DND-41 (cell line): Measurements from ENCODE around the gene ZNRF2.
A peak's percentile ranks its signal among the peaks of the same experiment; 100 is the strongest.

Experiments used
- ATAC-seq: fragments of 200-7000 bp; cut with Tn5 transposase; 3 replicates; pipeline ENCODE4 v1.9.1; 2021; ENCODE audit warnings: low read depth; ENCODE audit not compliant: insufficient read depth
- DNase-seq: peaks from one replicate; pipeline ENCODE4 v3.0.0-alpha.2; 2020
- H2AFZ ChIP-seq: 2 replicates; pipeline ENCODE4 v1.6.0; 2012; ENCODE audit warnings: low read depth, low read length
- H3K27ac ChIP-seq: 2 replicates; pipeline ENCODE4 v1.5.1; 2012; ENCODE audit warnings: low read length, inconsistent platforms
- H3K27me3 ChIP-seq: fragments of 200-600 bp; sonication (generic); 2 replicates; pipeline ENCODE4 v1.6.0; 2012; ENCODE audit warnings: low read length, mild to moderate bottlenecking, inconsistent platforms; ENCODE audit not compliant: insufficient read depth, poor library complexity
- H3K36me3 ChIP-seq: 2 replicates; pipeline ENCODE4 v1.5.1; 2012; ENCODE audit warnings: low read length, inconsistent platforms; ENCODE audit not compliant: insufficient read depth
- H3K4me1 ChIP-seq: 2 replicates; pipeline ENCODE4 v1.5.1; 2012; ENCODE audit warnings: mild to moderate bottlenecking, low read length; ENCODE audit not compliant: insufficient read depth
- H3K4me2 ChIP-seq: 2 replicates; pipeline ENCODE4 v1.6.0; 2012; ENCODE audit warnings: mild to moderate bottlenecking, moderate library complexity, low read length, inconsistent platforms; ENCODE audit not compliant: insufficient read depth
- H3K4me3 ChIP-seq, 2 experiments: fragments of 200-600 bp in 1 of 2; shearing (Covaris generic) in 1 of 2; 2 replicates each; pipeline ENCODE4 v1.5.1; 2012 to 2016; ENCODE audit warnings: inconsistent platforms in 2 of 2, low read length in 2 of 2, mild to moderate bottlenecking in 2 of 2, low read depth in 1 of 2, moderate library complexity in 1 of 2
- H3K79me2 ChIP-seq: 2 replicates; pipeline ENCODE4 v1.6.0; 2012; ENCODE audit warnings: low read length, inconsistent platforms; ENCODE audit not compliant: insufficient read depth
- H3K9ac ChIP-seq: 2 replicates; pipeline ENCODE4 v1.6.0; 2012; ENCODE audit warnings: low read depth, mild to moderate bottlenecking, inconsistent platforms, low read length, moderate library complexity
- H3K9me3 ChIP-seq: 2 replicates; pipeline ENCODE4 v1.5.1; 2012; ENCODE audit warnings: low read length, moderate library complexity, mild to moderate bottlenecking, inconsistent platforms; ENCODE audit not compliant: insufficient read depth, severe bottlenecking
- H4K20me1 ChIP-seq: 2 replicates; pipeline ENCODE4 v1.6.0; 2012; ENCODE audit warnings: low read length; ENCODE audit not compliant: insufficient read depth
- EZH2 ChIP-seq: IDR thresholded peaks from 3 replicates; pipeline ENCODE4 v1.6.1; 2012; ENCODE audit warnings: borderline replicate concordance, low read depth, mild to moderate bottlenecking, moderate library complexity, low read length, inconsistent platforms; ENCODE audit not compliant: severe bottlenecking
- TF ChIP-seq, protein P1 (sequence below): IDR thresholded peaks from 2 replicates; pipeline ENCODE4 v1.5.1; 2012; ENCODE audit warnings: borderline replicate concordance, low read length, moderate library complexity, mild to moderate bottlenecking; ENCODE audit not compliant: poor library complexity, severe bottlenecking; ENCODE audit errors: extremely low read depth

Gene ZNRF2

DNA sequence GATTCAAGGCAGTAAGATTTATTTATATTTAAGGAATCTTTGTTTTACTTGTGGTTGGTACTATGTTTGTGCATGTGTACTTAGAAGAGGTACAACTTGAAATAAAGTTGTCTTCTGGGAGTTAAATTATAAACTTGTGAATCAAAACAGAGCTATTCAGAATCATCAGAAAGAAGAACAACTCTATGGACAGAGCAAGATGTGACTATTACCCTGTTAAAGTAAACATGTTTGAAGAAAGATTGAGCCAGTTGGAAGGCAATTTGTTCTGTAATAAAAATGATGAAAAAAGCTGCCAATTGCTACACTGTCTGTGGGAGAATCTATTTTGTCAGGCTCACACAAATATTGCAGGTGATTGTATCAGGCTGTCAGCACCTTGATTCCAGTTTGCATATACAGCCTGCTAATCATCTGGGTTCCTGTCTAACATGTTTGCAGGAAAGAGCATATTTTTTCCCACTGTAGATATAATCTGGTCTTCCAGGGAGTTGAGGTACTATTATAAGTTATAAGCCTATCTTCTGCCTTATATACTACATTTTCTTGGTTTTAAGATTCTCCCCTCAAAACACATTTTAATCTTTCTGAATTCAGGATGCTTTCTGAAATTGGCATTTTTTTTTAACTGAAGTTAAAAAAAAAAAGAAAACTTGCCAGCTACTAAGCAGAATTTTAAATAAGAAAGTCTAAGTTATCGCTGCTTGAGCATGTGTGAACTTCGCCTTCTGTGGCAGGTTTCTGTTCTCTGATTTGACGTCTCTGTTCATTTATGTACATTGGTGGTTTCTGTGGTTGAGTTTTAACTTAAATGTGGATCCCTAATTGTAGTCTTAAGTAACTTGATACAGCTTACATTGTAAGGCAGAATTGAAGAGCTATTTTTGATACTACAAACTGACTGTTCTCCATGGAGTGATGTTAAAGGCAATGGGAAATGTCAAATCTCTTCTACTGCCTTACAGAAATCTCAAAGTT, 46.0 kb downstream of the ZNRF2 start:
- peak; percentile 97 for ATAC-seq
- Histone ChIP-seq H3K9ac (peak overlapping the region; percentile 27), H3K79me2 (peaks cover 92% of the 10 kb centered on the region), H3K4me3 (peak overlapping the region in 1 of 2 experiments; percentile 33; a peak in 1 of 4 replicates), H3K36me3 (peaks cover 5% of the 10 kb centered on the region; the same call in 1 of the 2 replicates), H3K27ac (peak overlapping the region; percentile 63), H3K4me1 (peaks cover 38% of the 10 kb centered on the region), H3K27me3 (no peaks in the 10 kb centered on the region), H3K4me2 (peak overlapping the region; percentile 60), H3K9me3 (no peaks in the 10 kb centered on the region), H4K20me1 (peaks cover 61% of the 10 kb centered on the region), H2AFZ (no peak overlapping the region)
- TF ChIP-seq, protein P1, sequence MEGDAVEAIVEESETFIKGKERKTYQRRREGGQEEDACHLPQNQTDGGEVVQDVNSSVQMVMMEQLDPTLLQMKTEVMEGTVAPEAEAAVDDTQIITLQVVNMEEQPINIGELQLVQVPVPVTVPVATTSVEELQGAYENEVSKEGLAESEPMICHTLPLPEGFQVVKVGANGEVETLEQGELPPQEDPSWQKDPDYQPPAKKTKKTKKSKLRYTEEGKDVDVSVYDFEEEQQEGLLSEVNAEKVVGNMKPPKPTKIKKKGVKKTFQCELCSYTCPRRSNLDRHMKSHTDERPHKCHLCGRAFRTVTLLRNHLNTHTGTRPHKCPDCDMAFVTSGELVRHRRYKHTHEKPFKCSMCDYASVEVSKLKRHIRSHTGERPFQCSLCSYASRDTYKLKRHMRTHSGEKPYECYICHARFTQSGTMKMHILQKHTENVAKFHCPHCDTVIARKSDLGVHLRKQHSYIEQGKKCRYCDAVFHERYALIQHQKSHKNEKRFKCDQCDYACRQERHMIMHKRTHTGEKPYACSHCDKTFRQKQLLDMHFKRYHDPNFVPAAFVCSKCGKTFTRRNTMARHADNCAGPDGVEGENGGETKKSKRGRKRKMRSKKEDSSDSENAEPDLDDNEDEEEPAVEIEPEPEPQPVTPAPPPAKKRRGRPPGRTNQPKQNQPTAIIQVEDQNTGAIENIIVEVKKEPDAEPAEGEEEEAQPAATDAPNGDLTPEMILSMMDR, result no peak
- TF ChIP-seq EZH2, result no peak
- DNase-seq, result peak; percentile 51

DNA sequence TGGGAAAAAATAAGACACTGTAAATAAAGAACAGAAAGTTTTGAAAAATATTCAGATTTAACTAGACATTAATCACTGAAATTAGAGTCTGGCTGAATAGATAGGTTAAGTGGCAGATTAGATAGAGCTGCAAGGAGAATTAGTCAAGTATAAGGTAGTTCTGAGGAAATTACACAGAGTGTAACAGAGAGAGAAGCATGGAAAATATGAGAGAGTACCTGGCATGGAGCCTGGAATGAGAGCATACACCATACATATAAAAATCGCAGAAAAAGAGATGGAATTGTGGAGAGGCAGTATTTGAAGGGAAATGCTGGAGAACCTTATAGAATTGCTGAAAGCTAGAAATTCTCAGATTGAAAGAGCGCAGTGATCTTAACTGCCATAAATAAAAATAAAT, 46.9 kb downstream of the ZNRF2 start:
- Histone ChIP-seq H2AFZ (no peak overlapping the region), H3K4me2 (no peak overlapping the region), H3K79me2 (peaks cover 92% of the 10 kb centered on the region), H3K9me3 (no peaks in the 10 kb centered on the region), H4K20me1 (peaks cover 66% of the 10 kb centered on the region), H3K4me3 (no peak overlapping the region), H3K27ac (no peak overlapping the region), H3K4me1 (peaks cover 38% of the 10 kb centered on the region), H3K36me3 (peaks cover under 1% of the 10 kb centered on the region; the same call in 1 of the 2 replicates), H3K27me3 (no peaks in the 10 kb centered on the region), H3K9ac (no peak overlapping the region)
- TF ChIP-seq EZH2, result no peak
- TF ChIP-seq, protein P1, result no peak
- DNase-seq (no peak), ATAC-seq (no peak)

DNA sequence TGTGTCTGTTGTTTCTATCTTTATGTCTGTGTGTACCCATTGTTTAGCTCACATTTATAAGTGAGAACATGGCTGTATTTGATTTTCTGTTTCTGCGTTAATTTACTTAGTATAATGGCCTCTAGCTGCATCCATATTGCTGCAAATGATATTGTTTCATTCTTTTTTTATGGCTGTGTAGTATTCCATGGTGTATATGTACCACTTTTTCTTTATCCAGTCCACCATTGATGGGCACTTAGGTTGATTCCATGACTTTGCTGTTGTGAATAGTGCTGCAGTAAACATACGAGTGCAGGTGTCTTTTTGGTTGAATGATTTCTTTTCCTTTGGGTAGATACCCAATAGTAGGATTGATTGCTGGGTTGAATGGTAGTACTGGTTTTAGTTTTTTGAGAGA, 48.2 kb downstream of the ZNRF2 start:
- no peak for TF ChIP-seq EZH2
- TF ChIP-seq, protein P1, result no peak
- H3K79me2 ChIP-seq, result peaks cover 94% of the 10 kb centered on the region
- H3K36me3 ChIP-seq, result no peaks in the 10 kb centered on the region

More for the DNA sequence above, 48.2 kb downstream of the ZNRF2 start:
- no peak overlapping the region for H3K27ac ChIP-seq
- no peak overlapping the region for H3K4me3 ChIP-seq
- no peak for ATAC-seq
- no peak overlapping the region for H3K9ac ChIP-seq
- DNase-seq, result no peak
- no peak overlapping the region for H3K4me2 ChIP-seq
- H4K20me1 ChIP-seq, result peaks cover 72% of the 10 kb centered on the region
- no peak overlapping the region for H2AFZ ChIP-seq
- peaks cover 38% of the 10 kb centered on the region for H3K4me1 ChIP-seq
- H3K27me3 ChIP-seq, result no peaks in the 10 kb centered on the region
- H3K9me3 ChIP-seq, result no peaks in the 10 kb centered on the region
